Gastrocnemius medialis (tissue), 4 donors: ENCODE measurements around the gene FASLG. TPM values are rescaled to one million over a fixed set of nuclear protein-coding genes. Genes with fewer than 3 reads are reported as not detected.

ENCODE experiments used
- ATAC-seq, 2 donors: fragments of 150-250 bp; one replicate each; pipeline ENCODE4 v1.9.1; 2016
- DNase-seq, 2 donors: peaks; one replicate each; pipeline ENCODE4 v3.0.0-alpha.2; 2019
- H3K27ac ChIP-seq, 4 donors: fragments of 200-600 bp; sonication (generic); 1 replicate in 1 of 4; 2 replicates in 3 of 4; pipeline ENCODE4 v1.5.1; 2016 to 2018; ENCODE audit warnings: mild to moderate bottlenecking in 2 of 4, moderate library complexity in 1 of 4
- H3K27me3 ChIP-seq, 3 donors: fragments of 200-600 bp; sonication (generic) in 2 of 3; 1 replicate in 1 of 3; 2 replicates in 2 of 3; pipeline versions ENCODE4 v1.5.1 to v1.6.0; 2016 to 2019; ENCODE audit warnings: mild to moderate bottlenecking in 1 of 3, moderate library complexity in 1 of 3
- H3K36me3 ChIP-seq, 2 donors: fragments of 200-600 bp; sonication (generic) in 1 of 2; one replicate each; pipeline ENCODE4 v1.5.1; 2017 to 2018
- H3K4me1 ChIP-seq, 2 donors: fragments of 200-600 bp; sonication (generic) in 1 of 2; one replicate each; pipeline ENCODE4 v1.5.1; 2016 to 2017; ENCODE audit warnings: mild to moderate bottlenecking in 2 of 2
- H3K4me3 ChIP-seq, 4 donors: fragments of 200-600 bp; sonication (generic) in 3 of 4; 1 replicate in 1 of 4; 2 replicates in 3 of 4; pipeline ENCODE4 v1.5.1; 2016 to 2019; ENCODE audit warnings: mild to moderate bottlenecking in 2 of 4
- H3K9me3 ChIP-seq, 3 donors: fragments of 200-600 bp; sonication (generic) in 2 of 3; 1 replicate in 1 of 3; 2 replicates in 2 of 3; pipeline ENCODE4 v1.5.1; 2016 to 2019
- POLR2A ChIP-seq, 2 donors: fragments of 450-650 bp; IDR thresholded peaks; one replicate each; pipeline ENCODE4 v1.6.1; 2017; ENCODE audit warnings: antibody characterized with exemption in 2 of 2, mild to moderate bottlenecking in 2 of 2, moderate library complexity in 2 of 2
- in situ Hi-C, 4 donors: fragments of 200-750 bp; cut with MboI; loops; one replicate each; pipeline versions ENCODE4 v1.15.0 to v1.8.0; 2017; ENCODE audit warnings: low sequenced_read_pairs in 4 of 4
- intact Hi-C: fragments of 100-400 bp; cut with DNase I; formaldehyde crosslinking; loops from one replicate; pipeline ENCODE4 v1.15.1; 2023; ENCODE audit warnings: low total_unique reads
- total RNA-seq, 4 donors: library from RNA; depleted of rRNA; stranded (reverse); fragments of >200 nt; gene quantifications; one replicate each; pipeline versions ENCODE4 v1.1.0 to v1.2.3, GENCODE V29; 2016
- TF ChIP-seq, protein P1 (sequence below), 5 experiments: fragments of 450-650 bp in 3 of 5; fragments of 200-600 bp in 2 of 5; sonication (generic) in 2 of 5; IDR thresholded peaks in 4 of 5; conservative IDR thresholded peaks in 1 of 5; 1 replicate in 4 of 5; 2 replicates in 1 of 5; pipeline ENCODE4 v1.5.1; 2016 to 2019; ENCODE audit warnings: antibody characterized with exemption in 5 of 5, mild to moderate bottlenecking in 3 of 5, moderate library complexity in 3 of 5

Gene FASLG
- total RNA-seq, 4 donors from 2014 or later = not detected

DNA sequence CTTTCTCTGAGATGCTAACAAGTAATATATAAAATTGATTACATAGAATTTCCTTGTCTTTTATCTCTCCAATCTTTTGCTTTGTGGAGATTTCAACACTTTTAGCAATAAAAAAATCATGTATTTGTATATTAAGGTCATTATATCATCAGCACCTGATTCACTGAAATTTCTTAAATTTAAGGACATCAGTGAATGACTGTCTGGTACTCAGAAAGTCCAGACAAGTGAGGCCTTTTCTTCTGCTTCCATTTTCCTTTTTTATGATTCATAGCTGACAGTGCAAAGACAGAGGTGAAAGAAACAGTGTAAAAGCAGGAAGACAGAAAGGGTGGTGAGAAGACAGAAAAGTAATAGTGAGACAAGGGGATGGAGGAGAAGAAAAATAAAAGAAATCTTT is 54.6 kb downstream of the FASLG start:
- Histone ChIP-seq H3K4me1 (no peaks in the 10 kb centered on the region), H3K9me3 (no peaks in the 10 kb centered on the region), H3K27me3 (no peaks in the 10 kb centered on the region), H3K4me3 (no peak overlapping the region), H3K27ac (no peak overlapping the region), H3K36me3 (no peaks in the 10 kb centered on the region)
- DNase-seq (no peak), ATAC-seq (no peak)
- in situ Hi-C loops (loop anchor here in 1 of 4 donors (25.0 kb wide), 1 partner anchor 251 kb away; no protein-coding TSS in a partner anchor), intact Hi-C loops (no loop called here)
- no peak for TF ChIP-seq POLR2A (IDR thresholded peaks at IDR 0.05)
- TF ChIP-seq, protein P1, sequence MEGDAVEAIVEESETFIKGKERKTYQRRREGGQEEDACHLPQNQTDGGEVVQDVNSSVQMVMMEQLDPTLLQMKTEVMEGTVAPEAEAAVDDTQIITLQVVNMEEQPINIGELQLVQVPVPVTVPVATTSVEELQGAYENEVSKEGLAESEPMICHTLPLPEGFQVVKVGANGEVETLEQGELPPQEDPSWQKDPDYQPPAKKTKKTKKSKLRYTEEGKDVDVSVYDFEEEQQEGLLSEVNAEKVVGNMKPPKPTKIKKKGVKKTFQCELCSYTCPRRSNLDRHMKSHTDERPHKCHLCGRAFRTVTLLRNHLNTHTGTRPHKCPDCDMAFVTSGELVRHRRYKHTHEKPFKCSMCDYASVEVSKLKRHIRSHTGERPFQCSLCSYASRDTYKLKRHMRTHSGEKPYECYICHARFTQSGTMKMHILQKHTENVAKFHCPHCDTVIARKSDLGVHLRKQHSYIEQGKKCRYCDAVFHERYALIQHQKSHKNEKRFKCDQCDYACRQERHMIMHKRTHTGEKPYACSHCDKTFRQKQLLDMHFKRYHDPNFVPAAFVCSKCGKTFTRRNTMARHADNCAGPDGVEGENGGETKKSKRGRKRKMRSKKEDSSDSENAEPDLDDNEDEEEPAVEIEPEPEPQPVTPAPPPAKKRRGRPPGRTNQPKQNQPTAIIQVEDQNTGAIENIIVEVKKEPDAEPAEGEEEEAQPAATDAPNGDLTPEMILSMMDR (IDR thresholded peaks at IDR 0.05 in 4 of 5, conservative IDR thresholded peaks at IDR 0.05 in 1 of 5) = no peak

Other genes with a start within 250 kb of the FASLG start
- under 1 TPM in 2 of 4 donors, not detected in 2; 0.61 to 0.67 TPM for gene C1orf105, start 238.4 kb upstream of the FASLG start, total RNA-seq
- gene PIGC, start 215.0 kb upstream of the FASLG start, total RNA-seq = 10 to 100 TPM in 3 of 4 donors, 1 to 10 TPM in 1; 9.6 to 13.7 (median 12.8) TPM
- gene SUCO, start 126.0 kb upstream of the FASLG start, total RNA-seq = 10 to 100 TPM in 1 of 4 donors, 1 to 10 TPM in 3; 5.8 to 11.3 (median 6.4) TPM